SK-N-MC (cell line): ENCODE measurements around the gene BTAF1.
"Not testable (repeated sequence)": the region's sequence is repeated elsewhere in the genome, so short reads cannot be mapped to it uniquely, and the experiment has no call there.

Experiments
- DNase-seq: peaks from one replicate; pipeline ENCODE4 v3.0.0-alpha.2; 2011; ENCODE audit warnings: low read depth, low spot score
- H3K27ac ChIP-seq: fragments of 200-600 bp; sonication (generic); 2 replicates; pipeline ENCODE4 v1.5.1; 2016; ENCODE audit warnings: mixed run types
- H3K36me3 ChIP-seq: fragments of 200-600 bp; sonication (generic); 2 replicates; pipeline ENCODE4 v1.6.1; 2017; ENCODE audit warnings: antibody characterized with exemption, low read length, mixed read lengths; ENCODE audit not compliant: insufficient read depth
- H3K4me3 ChIP-seq: fragments of 200-600 bp; sonication (generic); 2 replicates; pipeline ENCODE4 v1.5.1; 2016
- H3K9ac ChIP-seq: fragments of 200-600 bp; sonication (generic); 2 replicates; pipeline ENCODE4 v1.8.0; 2017; ENCODE audit warnings: mixed run types, mixed read lengths; ENCODE audit not compliant: insufficient read length
- H3K9me3 ChIP-seq: fragments of 200-600 bp; sonication (generic); 2 replicates; pipeline ENCODE4 v1.6.1; 2017; ENCODE audit warnings: low read depth, mild to moderate bottlenecking, antibody characterized with exemption, low read length, moderate library complexity, mixed read lengths
- EZH2 ChIP-seq: fragments of 200-600 bp; sonication (generic); IDR thresholded peaks from one replicate; pipeline ENCODE4 v1.6.1; 2017; ENCODE audit warnings: antibody characterized with exemption
- FOXP2 ChIP-seq: optimal IDR thresholded peaks from 2 replicates; pipeline ENCODE3; 2011; ENCODE audit warnings: mild to moderate bottlenecking, moderate library complexity; ENCODE audit not compliant: insufficient read depth; ENCODE audit errors: extremely low read length, control extremely low read depth
- POLR2AphosphoS5 ChIP-seq: IDR thresholded peaks from 2 replicates; pipeline ENCODE4 v1.6.1; 2012; ENCODE audit warnings: mild to moderate bottlenecking, low read depth, low read length, borderline replicate concordance

BTAF1 gene

GRCh38 chr10:91886954-91887271 lies 36.7 kb upstream of the BTAF1 start:
- Histone ChIP-seq H3K4me3 (no peak overlapping the region), H3K9ac (no peak overlapping the region), H3K9me3 (no peaks in the 10 kb centered on the region), H3K36me3 (no peaks in the 10 kb centered on the region), H3K27ac (no peak overlapping the region)
- TF ChIP-seq EZH2 = no peak
- no peak for TF ChIP-seq FOXP2
- no peak for DNase-seq

GRCh38 chr10:91887272-91888076 lies 36.1 kb upstream of the BTAF1 start:
- Histone ChIP-seq H3K9ac (no peak overlapping the region), H3K4me3 (no peak overlapping the region)
- TF ChIP-seq POLR2AphosphoS5 (no peak), FOXP2 (no peak), EZH2 (no peak)

GRCh38 chr10:91891125-91892001 lies 32.2 kb upstream of the BTAF1 start:
- no peak overlapping the region for H3K9ac ChIP-seq
- H3K9me3 ChIP-seq = no peaks in the 10 kb centered on the region
- H3K4me3 ChIP-seq = no peak overlapping the region
- TF ChIP-seq POLR2AphosphoS5 (no peak), EZH2 (no peak), FOXP2 (no peak)
- no peak for DNase-seq
- no peak overlapping the region for H3K27ac ChIP-seq
- H3K36me3 ChIP-seq = no peaks in the 10 kb centered on the region

More at GRCh38 chr10:91887272-91888076, 36.1 kb upstream of the BTAF1 start:
- no peaks in the 10 kb centered on the region for H3K9me3 ChIP-seq
- no peaks in the 10 kb centered on the region for H3K36me3 ChIP-seq
- H3K27ac ChIP-seq = no peak overlapping the region
- no peak for DNase-seq

- no peak for TF ChIP-seq POLR2AphosphoS5
- TF ChIP-seq FOXP2 = no peak
- no peak for TF ChIP-seq EZH2
- no peak overlapping the region for H3K9ac ChIP-seq
Measured at GRCh38 chr10:91893051-91893450, 30.5 kb upstream of the BTAF1 start.

GRCh38 chr10:91894261-91894685 lies 29.3 kb upstream of the BTAF1 start:
- H3K4me3 ChIP-seq, H3K27ac ChIP-seq, H3K9me3 ChIP-seq, DNase-seq, H3K9ac ChIP-seq, H3K36me3 ChIP-seq: not testable (repeated sequence)

More at GRCh38 chr10:91893051-91893450, 30.5 kb upstream of the BTAF1 start:
- DNase-seq = no peak
- H3K4me3 ChIP-seq = no peak overlapping the region
- H3K27ac ChIP-seq = no peak overlapping the region
- no peaks in the 10 kb centered on the region for H3K36me3 ChIP-seq
- no peaks in the 10 kb centered on the region for H3K9me3 ChIP-seq

GRCh38 chr10:91896212-91896756 lies 27.3 kb upstream of the BTAF1 start:
- no peaks in the 10 kb centered on the region for H3K9me3 ChIP-seq
- no peaks in the 10 kb centered on the region for H3K36me3 ChIP-seq
- TF ChIP-seq POLR2AphosphoS5 (no peak), FOXP2 (no peak), EZH2 (no peak)
- H3K9ac ChIP-seq = no peak overlapping the region
- H3K27ac ChIP-seq = no peak overlapping the region
- H3K4me3 ChIP-seq = no peak overlapping the region
- DNase-seq = no peak

- no peaks in the 10 kb centered on the region for H3K36me3 ChIP-seq
- no peak overlapping the region for H3K4me3 ChIP-seq
- no peak for DNase-seq
- H3K9me3 ChIP-seq = no peaks in the 10 kb centered on the region
- no peak overlapping the region for H3K9ac ChIP-seq
- H3K27ac ChIP-seq = no peak overlapping the region
- TF ChIP-seq EZH2 (no peak), POLR2AphosphoS5 (no peak), FOXP2 (no peak)
Measured at GRCh38 chr10:91897421-91897820, 26.1 kb upstream of the BTAF1 start.

GRCh38 chr10:91901784-91902677 lies 21.5 kb upstream of the BTAF1 start:
- H3K9me3 ChIP-seq = no peaks in the 10 kb centered on the region
- no peak overlapping the region for H3K4me3 ChIP-seq
- no peak overlapping the region for H3K27ac ChIP-seq
- TF ChIP-seq POLR2AphosphoS5 (no peak), EZH2 (no peak), FOXP2 (no peak)
- no peak overlapping the region for H3K9ac ChIP-seq
- DNase-seq = no peak
- H3K36me3 ChIP-seq = no peaks in the 10 kb centered on the region
